ENCODE results near the gene KDM4B. TPM values are rescaled to one million over a fixed set of nuclear protein-coding genes. Genes with fewer than 3 reads are reported as not detected.

The KDM4B gene
- total and polyA plus RNA-seq, 9 of the 15 experiments (the other 6 are each of a cell fraction or from before 2014, with no cell fraction given) = 0.21 to 29.9 (median 7.3) TPM

DNA sequence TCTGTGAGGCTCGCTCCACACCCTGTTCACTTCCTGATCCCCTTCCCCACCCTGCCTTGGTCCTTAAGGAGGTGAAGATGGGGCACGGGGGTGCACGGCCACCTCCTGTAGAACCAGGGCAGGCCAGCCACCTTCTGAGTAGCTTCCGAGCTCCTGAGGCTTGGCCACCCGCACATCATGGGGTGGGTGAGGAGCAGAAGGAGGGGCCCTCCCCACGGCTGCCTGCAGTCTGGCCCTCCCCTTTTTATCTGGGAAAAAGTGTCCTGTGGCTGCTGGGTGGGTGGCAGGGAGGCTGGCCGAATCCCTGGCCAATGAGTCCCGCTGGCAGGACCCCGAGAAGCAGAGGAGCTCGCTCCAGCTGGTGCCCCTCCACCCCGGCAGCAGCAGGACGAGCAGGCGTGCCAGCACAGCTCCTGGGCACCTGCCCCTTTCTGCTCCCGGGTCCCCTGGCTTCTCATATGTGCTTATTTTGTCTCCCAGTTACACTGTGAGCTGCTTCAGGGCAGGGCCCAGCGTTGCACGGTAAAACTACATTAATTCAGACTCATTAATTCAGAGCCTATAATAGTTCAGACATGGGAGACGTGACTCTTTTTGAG, 135.0 kb downstream of the KDM4B start:
- FAIRE-seq = no peak
- in situ Hi-C loops (cut with MboI) = no loop called here
- 0 out of 2 replicates have a peak, but pooled peaks cover 6% of the 10 kb centered on the region for H4K20me1 ChIP-seq (replicated peaks; ENCODE audit: control insufficient read depth, insufficient read depth, low read length)
- intact Hi-C loops (cut with micrococcal nuclease) = no loop called here
- BruUV-seq (replicated peaks) = no TSS peak
- H3K36me3 ChIP-seq (ENCODE audit: control insufficient read depth, insufficient read depth, low read length) = peaks cover 4% of the 10 kb centered on the region; the same call in 2 of the 3 replicates
- H3K79me2 ChIP-seq (ENCODE audit: control insufficient read depth, insufficient read depth, low read length) = no peaks in the 10 kb centered on the region
- POLR2A ChIA-PET = interaction anchor here (0.6 kb wide), 1 partner anchor 36 kb away, joined by 3 read pairs; no protein-coding TSS in a partner anchor
- 0 out of 4 replicates have a peak overlapping the region, but pooled peaks of 1 of the 2 experiments have one; percentile 42 for H3K9ac ChIP-seq (ENCODE audit: insufficient read depth in 1 of 2, low read depth in 2 of 2, low read length in 2 of 2)
- H3K4me3 ChIP-seq = no peak overlapping the region
- ATAC-seq = no peak
- DNase-seq (ENCODE audit: extremely low read depth in 1 of 4, low spot score in 3 of 4) = no peak
- H3K4me2 ChIP-seq (ENCODE audit: insufficient read depth, low read length) = no peak overlapping the region
- H3K4me1 ChIP-seq (replicated peaks in 1 of 2; ENCODE audit: control insufficient read depth in 2 of 2, insufficient read depth in 2 of 2, low read length in 2 of 2) = peaks cover 0 to 22% of the 10 kb centered on the region in 2 experiments; a peak in 2 of 5 replicates
- H2AFZ ChIP-seq (ENCODE audit: low read depth, low read length) = no peak overlapping the region
- no peaks in the 10 kb centered on the region for H3K27me3 ChIP-seq (ENCODE audit: control insufficient read depth in 2 of 2, insufficient read depth in 2 of 2, low read length in 2 of 2)
- CTCF ChIA-PET (ENCODE audit: low intra/inter-chr PET ratio) = interaction anchor here (0.7 kb wide), 1 partner anchor 29 kb away, joined by 3 read pairs; no protein-coding TSS in a partner anchor
- H3K9me3 ChIP-seq (replicated peaks; ENCODE audit: control insufficient read depth, insufficient read depth, low read depth, low read length) = peaks cover 13% of the 10 kb centered on the region
- H3K27ac ChIP-seq (ENCODE audit: extremely low read depth, low read depth, low read length) = no peak overlapping the region
- 74% methylated on average over 14 of the region's 17 CpGs for WGBS (ENCODE audit: insufficient coverage, low coverage, missing lambda C conversion rate)
- no peaks in the 10 kb centered on the region for H3K9me1 ChIP-seq (ENCODE audit: control insufficient read depth, insufficient read depth, low read length)
- TF ChIP-seq BACH1 (tag; IDR thresholded peaks at IDR 0.05) = no peak
- TF ChIP-seq ZNF408 (CRISPR knock-in tag; IDR thresholded peaks at IDR 0.05; ENCODE audit: low read depth) = no peak
- TF ChIP-seq NR2F6 (CRISPR knock-in tag; IDR thresholded peaks at IDR 0.05) = no peak
- no peak for TF ChIP-seq ESRRA (IDR thresholded peaks at IDR 0.05; ENCODE audit: borderline replicate concordance, low read depth)
- no peak for TF ChIP-seq DMBX1 (CRISPR knock-in tag; IDR thresholded peaks at IDR 0.05; ENCODE audit: borderline replicate concordance)
- no peak for TF ChIP-seq MCM3 (IDR thresholded peaks at IDR 0.05)
- no peak for TF ChIP-seq TFE3 (CRISPR knock-in tag; IDR thresholded peaks at IDR 0.05)
- TF ChIP-seq SETDB1 (IDR thresholded peaks at IDR 0.05; ENCODE audit: low read length) = no peak
- TF ChIP-seq ETV5 (CRISPR knock-in tag; IDR thresholded peaks at IDR 0.05; ENCODE audit: low read depth) = no peak
- no peak for TF ChIP-seq MAFK (IDR thresholded peaks at IDR 0.05; ENCODE audit: low read length)
- no peak for TF ChIP-seq GTF2B (IDR thresholded peaks at IDR 0.05; ENCODE audit: extremely low read depth, insufficient read length)
- no peak for TF ChIP-seq FOXP1 (CRISPR knock-in tag; IDR thresholded peaks at IDR 0.05)
- TF ChIP-seq CHAMP1 (IDR thresholded peaks at IDR 0.05) = no peak
- no peak for TF ChIP-seq MXI1 (IDR thresholded peaks at IDR 0.05; ENCODE audit: low read depth, low read length)
- TF ChIP-seq ZNF121 (CRISPR knock-in tag; conservative IDR thresholded peaks at IDR 0.05) = no peak
- TF ChIP-seq, protein P1, sequence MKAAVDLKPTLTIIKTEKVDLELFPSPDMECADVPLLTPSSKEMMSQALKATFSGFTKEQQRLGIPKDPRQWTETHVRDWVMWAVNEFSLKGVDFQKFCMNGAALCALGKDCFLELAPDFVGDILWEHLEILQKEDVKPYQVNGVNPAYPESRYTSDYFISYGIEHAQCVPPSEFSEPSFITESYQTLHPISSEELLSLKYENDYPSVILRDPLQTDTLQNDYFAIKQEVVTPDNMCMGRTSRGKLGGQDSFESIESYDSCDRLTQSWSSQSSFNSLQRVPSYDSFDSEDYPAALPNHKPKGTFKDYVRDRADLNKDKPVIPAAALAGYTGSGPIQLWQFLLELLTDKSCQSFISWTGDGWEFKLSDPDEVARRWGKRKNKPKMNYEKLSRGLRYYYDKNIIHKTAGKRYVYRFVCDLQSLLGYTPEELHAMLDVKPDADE (conservative IDR thresholded peaks at IDR 0.05; ENCODE audit: control insufficient read depth, low read depth, low read length) = no peak
- TF ChIP-seq ZNF445 (CRISPR knock-in tag; IDR thresholded peaks at IDR 0.05; ENCODE audit: low read depth) = no peak
- no peak for TF ChIP-seq ZNF668 (CRISPR knock-in tag; IDR thresholded peaks at IDR 0.05)
